Ishikawa (cell line): ENCODE results near the gene PRR5.

Experiments used
- EP300 ChIP-seq: IDR thresholded peaks from 2 replicates; pipeline ENCODE4 v1.6.1; 2012; ENCODE audit warnings: borderline replicate concordance
- MAX ChIP-seq: IDR thresholded peaks from 2 replicates; pipeline ENCODE4 v1.6.1; 2012
- ZBTB7A ChIP-seq: IDR thresholded peaks from 2 replicates; pipeline ENCODE4 v1.6.1; 2012; ENCODE audit warnings: low read depth

- TF ChIP-seq MAX (no peak), EP300 (no peak), ZBTB7A (0 out of 2 replicates have a peak, but pooled peaks have one; percentile 6)
Measured at GRCh38 chr22:44736581-44737405, 34.8 kb downstream of the PRR5 start.
